ENCODE results near the gene ZC3H12A. TPM values are rescaled to one million over a fixed set of nuclear protein-coding genes. Genes with fewer than 3 reads are reported as not detected.

Gene ZC3H12A
- total RNA-seq, 1 donor from 2014 or later: 11.3 TPM

GRCh38 chr1:37438869-37439343 lies 35.5 kb upstream of the ZC3H12A start:
- H3K9me3 Mint-ChIP-seq (ENCODE audit: unreplicated experiment): no peaks in the 10 kb centered on the region
- no peaks in the 10 kb centered on the region for H3K36me3 Mint-ChIP-seq (ENCODE audit: unreplicated experiment)
- H3K27me3 Mint-ChIP-seq (ENCODE audit: unreplicated experiment): peaks cover 39% of the 10 kb centered on the region
- H3K27ac Mint-ChIP-seq (ENCODE audit: unreplicated experiment): no peak overlapping the region
- no peaks in the 10 kb centered on the region for H3K4me1 Mint-ChIP-seq (ENCODE audit: unreplicated experiment)
- DNase-seq (ENCODE audit: extremely low spot score, unreplicated experiment): no peak
- H3K4me3 Mint-ChIP-seq (ENCODE audit: unreplicated experiment): no peak overlapping the region
- no peak for TF ChIP-seq CTCF (IDR thresholded peaks at IDR 0.05)

- Mint-ChIP-seq H3K4me1 (ENCODE audit: unreplicated experiment) (no peaks in the 10 kb centered on the region), H3K9me3 (ENCODE audit: unreplicated experiment) (no peaks in the 10 kb centered on the region), H3K4me3 (ENCODE audit: unreplicated experiment) (no peak overlapping the region), H3K27me3 (ENCODE audit: unreplicated experiment) (peaks cover 40% of the 10 kb centered on the region), H3K36me3 (ENCODE audit: unreplicated experiment) (no peaks in the 10 kb centered on the region), H3K27ac (ENCODE audit: unreplicated experiment) (no peak overlapping the region)
- DNase-seq (ENCODE audit: extremely low spot score, unreplicated experiment): no peak
- no peak for TF ChIP-seq CTCF (IDR thresholded peaks at IDR 0.05)
Measured at GRCh38 chr1:37439349-37439995, 34.9 kb upstream of the ZC3H12A start.

- H3K27ac Mint-ChIP-seq (ENCODE audit: unreplicated experiment): no peak overlapping the region
- DNase-seq (ENCODE audit: extremely low spot score, unreplicated experiment): no peak
- peaks cover 49% of the 10 kb centered on the region for H3K27me3 Mint-ChIP-seq (ENCODE audit: unreplicated experiment)
- no peaks in the 10 kb centered on the region for H3K9me3 Mint-ChIP-seq (ENCODE audit: unreplicated experiment)
- TF ChIP-seq CTCF (IDR thresholded peaks at IDR 0.05): no peak
- no peaks in the 10 kb centered on the region for H3K36me3 Mint-ChIP-seq (ENCODE audit: unreplicated experiment)
- H3K4me3 Mint-ChIP-seq (ENCODE audit: unreplicated experiment): no peak overlapping the region
- H3K4me1 Mint-ChIP-seq (ENCODE audit: unreplicated experiment): no peaks in the 10 kb centered on the region
Measured at GRCh38 chr1:37441490-37441889, 32.9 kb upstream of the ZC3H12A start.

GRCh38 chr1:37442139-37442538 lies 32.2 kb upstream of the ZC3H12A start:
- Mint-ChIP-seq H3K27me3 (ENCODE audit: unreplicated experiment) (peaks cover 53% of the 10 kb centered on the region), H3K9me3 (ENCODE audit: unreplicated experiment) (no peaks in the 10 kb centered on the region)

GRCh38 chr1:37442644-37443043 lies 31.7 kb upstream of the ZC3H12A start:
- Mint-ChIP-seq H3K27ac (ENCODE audit: unreplicated experiment) (no peak overlapping the region), H3K4me3 (ENCODE audit: unreplicated experiment) (no peak overlapping the region), H3K4me1 (ENCODE audit: unreplicated experiment) (no peaks in the 10 kb centered on the region), H3K9me3 (ENCODE audit: unreplicated experiment) (no peaks in the 10 kb centered on the region), H3K36me3 (ENCODE audit: unreplicated experiment) (no peaks in the 10 kb centered on the region), H3K27me3 (ENCODE audit: unreplicated experiment) (peaks cover 52% of the 10 kb centered on the region)
- no peak for DNase-seq (ENCODE audit: extremely low spot score, unreplicated experiment)
- TF ChIP-seq CTCF (IDR thresholded peaks at IDR 0.05): no peak

More at GRCh38 chr1:37442139-37442538, 32.2 kb upstream of the ZC3H12A start:
- no peaks in the 10 kb centered on the region for H3K36me3 Mint-ChIP-seq (ENCODE audit: unreplicated experiment)
- DNase-seq (ENCODE audit: extremely low spot score, unreplicated experiment): no peak
- no peak overlapping the region for H3K27ac Mint-ChIP-seq (ENCODE audit: unreplicated experiment)
- H3K4me3 Mint-ChIP-seq (ENCODE audit: unreplicated experiment): no peak overlapping the region
- TF ChIP-seq CTCF (IDR thresholded peaks at IDR 0.05): no peak
- no peaks in the 10 kb centered on the region for H3K4me1 Mint-ChIP-seq (ENCODE audit: unreplicated experiment)

Data from osteocyte (in vitro differentiated cells).